IMR-90 (cell line): ENCODE measurements around the gene TGDS. TPM values are rescaled to one million over a fixed set of nuclear protein-coding genes. Genes with fewer than 3 reads are reported as not detected.

Experiments used
- ATAC-seq: fragments of 200-7000 bp; cut with Tn5 transposase; 2 replicates; pipeline ENCODE4 v1.9.1; 2020; ENCODE audit warnings: low read depth, mild to moderate bottlenecking, moderate library complexity
- BruUV-seq: library from RNA; stranded (reverse); fragments of 400-500 nt; replicated peaks from 2 replicates; lab custom pipeline; 2021; lab: Mats Ljungman, UMichigan
- CTCF ChIA-PET: fragments of 300-600 bp; formaldehyde crosslinking; extraction: SDS; loops from one replicate; lab custom pipeline; 2021; ENCODE audit warnings: antibody characterized with exemption; lab: Yijun Ruan, JAX
- POLR2A ChIA-PET: fragments of 300-600 bp; sonication (Branson Sonifier 250); formaldehyde crosslinking; loops from one replicate; lab custom pipeline; 2022; ENCODE audit warnings: antibody characterized with exemption; ENCODE audit not compliant: unreplicated experiment; lab: Charles Lee
- DNase-seq: peaks from one replicate; pipeline ENCODE4 v3.0.0; 2013
- H2AFZ ChIP-seq: replicated peaks from 2 replicates; pipeline ENCODE3; 2013; ENCODE audit warnings: low read length, mild to moderate bottlenecking; ENCODE audit not compliant: poor library complexity
- H2AK5ac ChIP-seq: 2 replicates; pipeline ENCODE4 v1.6.1; 2013; ENCODE audit warnings: low read depth, low read length, inconsistent platforms
- H2AK9ac ChIP-seq: replicated peaks from 2 replicates; pipeline ENCODE3; 2013; ENCODE audit warnings: mild to moderate bottlenecking, low read depth, low read length, moderate library complexity; ENCODE audit not compliant: poor library complexity
- H2BK120ac ChIP-seq: 2 replicates; pipeline ENCODE4 v1.6.1; 2013; ENCODE audit warnings: low read depth, low read length, inconsistent platforms
- H2BK15ac ChIP-seq: 3 replicates; pipeline ENCODE4 v1.6.1; 2013; ENCODE audit warnings: low read depth, low read length, inconsistent platforms
- H2BK20ac ChIP-seq: 2 replicates; pipeline ENCODE4 v1.6.1; 2013; ENCODE audit warnings: low read depth, mild to moderate bottlenecking, inconsistent platforms, low read length, moderate library complexity
- H2BK5ac ChIP-seq: 2 replicates; pipeline ENCODE4 v1.6.1; 2013; ENCODE audit warnings: mild to moderate bottlenecking, low read depth, low read length, inconsistent platforms; ENCODE audit not compliant: poor library complexity, severe bottlenecking
- H3K14ac ChIP-seq: replicated peaks from 2 replicates; pipeline ENCODE4 v1.6.1; 2013; ENCODE audit warnings: low read depth, low read length, inconsistent platforms
- H3K18ac ChIP-seq: 2 replicates; pipeline ENCODE4 v1.6.1; 2013; ENCODE audit warnings: low read depth, low read length, control low read depth
- H3K23ac ChIP-seq: 2 replicates; pipeline ENCODE4 v1.6.1; 2013; ENCODE audit warnings: low read depth, low read length, inconsistent platforms
- H3K27ac ChIP-seq: 2 replicates; pipeline ENCODE4 v1.5.1; 2013; ENCODE audit warnings: mild to moderate bottlenecking, control low read depth, low read length; ENCODE audit not compliant: insufficient read depth
- H3K27me3 ChIP-seq: 2 replicates; pipeline ENCODE4 v1.6.1; 2013; ENCODE audit warnings: low read length; ENCODE audit not compliant: control insufficient read depth, insufficient read depth
- H3K36me3 ChIP-seq: 2 replicates; pipeline ENCODE4 v1.6.1; 2013; ENCODE audit warnings: low read length, mixed read lengths; ENCODE audit not compliant: control insufficient read depth, insufficient read depth
- H3K4ac ChIP-seq: 2 replicates; pipeline ENCODE4 v1.6.1; 2013; ENCODE audit warnings: low read depth, low read length, inconsistent platforms
- H3K4me1 ChIP-seq: 2 replicates; pipeline ENCODE4 v1.6.1; 2013; ENCODE audit warnings: low read length, mixed read lengths; ENCODE audit not compliant: control insufficient read depth, insufficient read depth
- H3K4me2 ChIP-seq: 2 replicates; pipeline ENCODE4 v1.6.1; 2013; ENCODE audit warnings: low read depth, mild to moderate bottlenecking, control low read depth, low read length, moderate library complexity
- H3K4me3 ChIP-seq: 2 replicates; pipeline ENCODE4 v1.5.1; 2013; ENCODE audit warnings: low read depth, mild to moderate bottlenecking, control low read depth, low read length, moderate library complexity; ENCODE audit not compliant: insufficient read depth
- H3K56ac ChIP-seq: 2 replicates; pipeline ENCODE4 v1.6.1; 2013; ENCODE audit warnings: low read length, inconsistent platforms; ENCODE audit not compliant: insufficient read depth; ENCODE audit errors: extremely low read depth
- H3K79me1 ChIP-seq, 2 experiments: 2 replicates each; pipeline ENCODE4 v1.6.1; 2013; ENCODE audit warnings: low read length in 2 of 2, inconsistent platforms in 1 of 2, low read depth in 1 of 2
- H3K9ac ChIP-seq: 2 replicates; pipeline ENCODE4 v1.6.1; 2013; ENCODE audit warnings: low read depth, low read length, control low read depth
- H3K9me1 ChIP-seq: 2 replicates; pipeline ENCODE4 v1.6.1; 2013; ENCODE audit warnings: low read length, inconsistent platforms; ENCODE audit not compliant: insufficient read depth
- H3K9me3 ChIP-seq: 2 replicates; pipeline ENCODE4 v1.6.1; 2013; ENCODE audit warnings: low read length; ENCODE audit not compliant: control insufficient read depth, insufficient read depth
- H4K20me1 ChIP-seq: 2 replicates; pipeline ENCODE4 v1.6.1; 2013; ENCODE audit warnings: low read length, inconsistent platforms; ENCODE audit not compliant: insufficient read depth
- H4K5ac ChIP-seq: 2 replicates; pipeline ENCODE4 v1.6.1; 2013; ENCODE audit warnings: mild to moderate bottlenecking, low read depth, low read length, control low read depth
- H4K8ac ChIP-seq, 2 experiments: 2 replicates each; pipeline ENCODE4 v1.6.1; 2013; ENCODE audit warnings: low read depth in 2 of 2, low read length in 2 of 2, control low read depth in 1 of 2, inconsistent platforms in 1 of 2
- H4K91ac ChIP-seq: 2 replicates; pipeline ENCODE4 v1.6.1; 2013; ENCODE audit warnings: low read depth, low read length, inconsistent platforms; ENCODE audit not compliant: insufficient read depth
- BHLHE40 ChIP-seq: fragments of 150-350 bp; IDR thresholded peaks from 2 replicates; pipeline ENCODE4 v1.6.1; 2016; ENCODE audit warnings: mild to moderate bottlenecking, low read depth, low read length
- CEBPB ChIP-seq: IDR thresholded peaks from 2 replicates; pipeline ENCODE4 v1.6.1; 2012; ENCODE audit warnings: low read depth, low read length, improper control_type of control experiment
- CHD1 ChIP-seq: IDR thresholded peaks from 2 replicates; pipeline ENCODE4 v1.6.1; 2012; ENCODE audit warnings: low read depth, low read length, improper control_type of control experiment
- ELK1 ChIP-seq: fragments of 150-350 bp; IDR thresholded peaks from 2 replicates; pipeline ENCODE4 v1.6.1; 2016; ENCODE audit warnings: low read depth, mild to moderate bottlenecking, low read length, moderate library complexity, borderline replicate concordance
- FOS ChIP-seq: fragments of 150-350 bp; IDR thresholded peaks from 2 replicates; pipeline ENCODE4 v1.6.1; 2016; ENCODE audit warnings: low read depth, low read length
- MAFK ChIP-seq: IDR thresholded peaks from 2 replicates; pipeline ENCODE4 v1.6.1; 2012; ENCODE audit warnings: low read depth, low read length, improper control_type of control experiment
- MXI1 ChIP-seq: IDR thresholded peaks from 2 replicates; pipeline ENCODE4 v1.6.1; 2012; ENCODE audit warnings: low read depth, mild to moderate bottlenecking, low read length, moderate library complexity, borderline replicate concordance
- NFE2L2 ChIP-seq: fragments of 150-350 bp; IDR thresholded peaks from 2 replicates; pipeline ENCODE4 v1.6.1; 2016; ENCODE audit warnings: low read depth, mild to moderate bottlenecking, low read length
- RAD21 ChIP-seq: IDR thresholded peaks from 2 replicates; pipeline ENCODE4 v1.6.1; 2012; ENCODE audit warnings: low read length, improper control_type of control experiment
- RCOR1 ChIP-seq: IDR thresholded peaks from 2 replicates; pipeline ENCODE4 v1.6.1; 2012; ENCODE audit warnings: mild to moderate bottlenecking, low read length, improper control_type of control experiment; ENCODE audit not compliant: insufficient replicate concordance
- USF2 ChIP-seq: fragments of 150-350 bp; IDR thresholded peaks from 2 replicates; pipeline ENCODE4 v1.6.1; 2017; ENCODE audit warnings: mild to moderate bottlenecking, antibody characterized with exemption, low read length, low read depth
- WGBS, 2 experiments: methylation state at CpG; one replicate each; pipeline versions ENCODE4 v1.1.5 to v1.1.7; 2013; ENCODE audit warnings: missing lambda C conversion rate in 2 of 2; ENCODE audit not compliant: insufficient read length in 1 of 2; ENCODE audit errors: extremely low coverage in 2 of 2; 5-methylcytosine and 5-hydroxymethylcytosine counted together
- dilution Hi-C: fragments of 300-500 bp; cut with HindIII; formaldehyde crosslinking; loops from one replicate; pipeline ENCODE4 v1.14.3; 2018; ENCODE audit warnings: low sequenced_read_pairs; ENCODE audit not compliant: unreplicated experiment
- in situ Hi-C: fragments of 300-500 bp; cut with MboI; formaldehyde crosslinking; loops from 3 replicates; pipeline ENCODE4 v1.14.3; 2019; ENCODE audit warnings: low sequenced_read_pairs, inconsistent platforms, mixed read lengths
- intact Hi-C: fragments of 100-400 bp; cut with micrococcal nuclease; formaldehyde crosslinking; loops from 2 replicates; pipeline ENCODE4 v1.10.0; 2022
- polyA plus RNA-seq, 3 experiments: library from polyadenylated mRNA; depleted of rRNA; stranded (reverse); fragments of >200 nt; gene quantifications; 2 replicates each; pipeline ENCODE4 v1.2.3, GENCODE V29; 2012; ENCODE audit warnings: low replicate concordance in 1 of 3
- total RNA-seq: library from RNA; depleted of rRNA; stranded (reverse); fragments of >200 nt; gene quantifications from 2 replicates; pipeline ENCODE4 v1.2.3, GENCODE V29; 2012
- TF ChIP-seq, protein P1 (sequence below): conservative IDR thresholded peaks from 2 replicates; pipeline ENCODE4 v1.5.1; 2012; ENCODE audit warnings: mild to moderate bottlenecking, low read depth, low read length, improper control_type of control experiment

The TGDS gene
- total and polyA plus RNA-seq, 2 of the 4 experiments (the other 2 are of a cell fraction): 9.6 to 15.6 TPM

GRCh38 chr13:94552095-94552494 is 43.9 kb downstream of the TGDS start:
- ChIA-PET POLR2A (no interaction called here), CTCF (no interaction called here)
- Histone ChIP-seq H3K23ac (no peak overlapping the region), H4K5ac (no peak overlapping the region), H3K56ac (no peak overlapping the region), H2BK5ac (no peak overlapping the region), H4K20me1 (no peaks in the 10 kb centered on the region; the same call in 1 of the 2 replicates), H2BK15ac (no peak overlapping the region), H3K79me1 (no peaks in the 10 kb centered on the region), H3K14ac (no peak overlapping the region), H3K4ac (no peak overlapping the region), H3K9me3 (no peaks in the 10 kb centered on the region), H3K18ac (no peak overlapping the region), H4K91ac (no peak overlapping the region), H3K36me3 (no peaks in the 10 kb centered on the region), H3K4me1 (no peaks in the 10 kb centered on the region), H3K27ac (no peak overlapping the region), H3K4me2 (no peak overlapping the region), H2BK20ac (no peak overlapping the region), H3K4me3 (no peak overlapping the region), H3K9me1 (no peaks in the 10 kb centered on the region), H2AK5ac (no peak overlapping the region), H3K9ac (no peak overlapping the region), H2BK120ac (no peak overlapping the region), H4K8ac (no peak overlapping the region), H3K27me3 (no peaks in the 10 kb centered on the region), H2AFZ (no peak overlapping the region), H2AK9ac (no peak overlapping the region)
- in situ Hi-C loops: no loop called here
- no peak for DNase-seq
- dilution Hi-C loops: no loop called here
- TF ChIP-seq NFE2L2: no peak
- TF ChIP-seq RCOR1: no peak
- TF ChIP-seq MAFK: no peak
- TF ChIP-seq USF2: no peak
- no peak for TF ChIP-seq ELK1
- no peak for TF ChIP-seq FOS
- TF ChIP-seq, protein P1, sequence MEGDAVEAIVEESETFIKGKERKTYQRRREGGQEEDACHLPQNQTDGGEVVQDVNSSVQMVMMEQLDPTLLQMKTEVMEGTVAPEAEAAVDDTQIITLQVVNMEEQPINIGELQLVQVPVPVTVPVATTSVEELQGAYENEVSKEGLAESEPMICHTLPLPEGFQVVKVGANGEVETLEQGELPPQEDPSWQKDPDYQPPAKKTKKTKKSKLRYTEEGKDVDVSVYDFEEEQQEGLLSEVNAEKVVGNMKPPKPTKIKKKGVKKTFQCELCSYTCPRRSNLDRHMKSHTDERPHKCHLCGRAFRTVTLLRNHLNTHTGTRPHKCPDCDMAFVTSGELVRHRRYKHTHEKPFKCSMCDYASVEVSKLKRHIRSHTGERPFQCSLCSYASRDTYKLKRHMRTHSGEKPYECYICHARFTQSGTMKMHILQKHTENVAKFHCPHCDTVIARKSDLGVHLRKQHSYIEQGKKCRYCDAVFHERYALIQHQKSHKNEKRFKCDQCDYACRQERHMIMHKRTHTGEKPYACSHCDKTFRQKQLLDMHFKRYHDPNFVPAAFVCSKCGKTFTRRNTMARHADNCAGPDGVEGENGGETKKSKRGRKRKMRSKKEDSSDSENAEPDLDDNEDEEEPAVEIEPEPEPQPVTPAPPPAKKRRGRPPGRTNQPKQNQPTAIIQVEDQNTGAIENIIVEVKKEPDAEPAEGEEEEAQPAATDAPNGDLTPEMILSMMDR: no peak
- TF ChIP-seq CEBPB: no peak
- TF ChIP-seq MXI1: no peak
- TF ChIP-seq CHD1: no peak
- TF ChIP-seq RAD21: no peak
- no peak for TF ChIP-seq BHLHE40
- intact Hi-C loops: no loop called here
- no TSS peak for BruUV-seq
- ATAC-seq: no peak
- 80% methylated on average over 1 of the region's 5 CpGs; no CpG with 5 or more reads in 1 of the 2 experiments for WGBS, 2 experiments
